Measurements from ENCODE around the gene NR1I2.

The NR1I2 gene

GRCh38 chr3:119765239-119765638 lies 16.7 kb upstream of the NR1I2 start:
- TF ChIP-seq CTCF (IDR thresholded peaks at IDR 0.05), result no peak

GRCh38 chr3:119767936-119768601 lies 13.8 kb upstream of the NR1I2 start:
- TF ChIP-seq CTCF (IDR thresholded peaks at IDR 0.05), result no peak
- Histone ChIP-seq H3K4me3 (no peak overlapping the region), H3K27ac (no peak overlapping the region)
- no peak for DNase-seq (ENCODE audit: low spot score)

More at GRCh38 chr3:119765239-119765638, 16.7 kb upstream of the NR1I2 start:
- Histone ChIP-seq H3K4me3 (no peak overlapping the region), H3K27ac (no peak overlapping the region)
- DNase-seq (ENCODE audit: low spot score), result no peak

- no peak overlapping the region for H3K4me3 ChIP-seq
- no peak for TF ChIP-seq CTCF (IDR thresholded peaks at IDR 0.05)
- no peak overlapping the region for H3K27ac ChIP-seq
- DNase-seq (ENCODE audit: low spot score), result no peak
Observed at GRCh38 chr3:119768668-119769393, 13.1 kb upstream of the NR1I2 start.

- DNase-seq (ENCODE audit: low spot score), result no peak
- TF ChIP-seq CTCF (IDR thresholded peaks at IDR 0.05), result no peak
- Histone ChIP-seq H3K27ac (no peak overlapping the region), H3K4me3 (no peak overlapping the region)
Observed at GRCh38 chr3:119769394-119770149, 12.3 kb upstream of the NR1I2 start.

GRCh38 chr3:119774444-119774843 lies 7.5 kb upstream of the NR1I2 start:
- TF ChIP-seq CTCF (IDR thresholded peaks at IDR 0.05), result no peak
- Histone ChIP-seq H3K4me3 (no peak overlapping the region), H3K27ac (no peak overlapping the region)
- DNase-seq (ENCODE audit: low spot score), result no peak

GRCh38 chr3:119776304-119776703 lies 5.6 kb upstream of the NR1I2 start:
- no peak overlapping the region for H3K4me3 ChIP-seq
- DNase-seq (ENCODE audit: low spot score), result no peak
- H3K27ac ChIP-seq, result no peak overlapping the region
- TF ChIP-seq CTCF (IDR thresholded peaks at IDR 0.05), result no peak

All from coronary artery (tissue), 2 donors.